CD4-positive, alpha-beta T cell treated with Interleukin-12 subunit alpha and Interleukin-12 subunit beta, for 1 hour (primary cell): Measurements from ENCODE around the gene LENEP.

Experiments used
- DNase-seq: peaks from one replicate; pipeline ENCODE4 v3.0.0-alpha.2; 2020

LENEP gene

GRCh38 chr1:154960446-154961136, 32.8 kb upstream of the LENEP start:
- DNase-seq: no peak

DNA sequence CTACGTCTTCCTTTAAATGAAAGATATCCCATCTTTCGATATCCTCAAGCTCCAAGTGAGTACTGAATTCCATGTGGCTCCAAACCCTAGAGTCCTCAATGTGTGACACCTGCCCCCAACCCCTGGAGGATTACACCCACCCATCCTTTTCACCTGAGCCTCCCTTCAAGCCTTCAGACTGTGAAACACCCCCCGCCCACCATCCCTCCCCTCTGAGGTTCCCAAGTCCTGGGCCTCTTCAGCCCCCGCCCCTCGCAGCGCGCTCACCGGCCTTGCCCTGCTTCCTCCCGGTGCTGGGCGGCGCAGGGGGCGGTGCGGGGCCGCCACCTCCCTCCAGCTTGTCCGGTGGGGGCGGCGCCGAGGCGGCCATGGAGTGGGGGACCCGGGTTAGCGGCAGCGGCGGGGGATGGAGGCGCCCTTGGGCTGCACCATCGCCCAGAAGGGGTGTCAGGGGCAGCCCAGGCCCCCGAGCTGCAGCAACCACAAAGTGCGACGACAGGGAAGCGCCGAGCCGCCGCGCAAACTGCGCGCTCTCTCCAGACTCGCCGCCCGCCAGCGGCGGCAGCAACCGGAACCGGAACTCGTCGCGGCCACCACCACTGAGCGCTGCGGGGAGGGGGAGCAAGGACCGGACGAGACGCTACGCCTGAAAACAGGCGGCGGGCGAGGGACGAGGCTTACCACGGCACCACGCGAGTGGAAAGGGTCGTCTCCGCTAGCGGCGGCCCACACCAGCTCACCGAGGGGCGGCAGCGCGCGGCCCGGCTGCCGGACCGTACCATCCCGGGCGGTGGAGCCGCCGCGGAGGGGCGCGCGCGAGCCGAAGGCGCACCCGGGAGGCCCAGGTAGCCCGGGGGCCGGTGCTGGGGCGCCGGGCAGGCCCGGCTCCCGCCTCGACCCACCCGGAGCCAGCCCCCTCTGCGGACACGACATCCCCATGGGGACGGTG, 31.9 kb upstream of the LENEP start, which contains the start of gene PYGO2:
PYGO2 (minus strand) TSS at position 576 of the 949 bp plus-strand sequence; CDS start at position 370, 206 bp downstream.
- peak; percentile 87 for DNase-seq

DNA sequence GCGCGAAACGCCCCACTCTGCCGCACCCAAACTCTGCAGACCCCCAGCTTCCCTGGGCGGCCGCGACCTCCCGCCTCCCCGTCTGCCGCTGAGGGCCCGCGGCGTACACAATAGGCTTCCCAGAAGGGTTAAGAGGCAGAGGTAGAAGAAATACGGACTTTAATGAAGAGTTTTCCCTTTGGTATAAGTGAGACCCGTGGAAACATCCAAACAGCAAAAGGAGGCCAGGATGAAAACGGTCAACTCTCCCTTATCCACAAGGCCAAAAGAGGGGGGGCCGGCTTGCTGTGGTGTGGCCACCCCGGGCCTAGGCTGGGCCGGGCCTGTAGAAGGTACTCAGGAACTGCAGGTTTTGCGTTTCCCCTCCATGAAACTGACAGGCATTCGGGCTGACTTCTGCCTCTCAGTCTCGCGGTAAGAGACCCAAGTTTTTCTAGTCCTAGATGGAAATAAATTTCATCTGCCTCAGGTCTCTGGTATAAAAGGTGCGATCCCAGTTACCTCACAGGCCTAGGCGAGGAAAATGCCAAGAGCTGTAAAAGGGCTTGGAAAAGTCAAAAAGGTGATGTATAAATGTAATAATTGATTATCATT, 31.1 kb upstream of the LENEP start:
- peak; percentile 45 for DNase-seq

GRCh38 chr1:154962795-154963330, 30.5 kb upstream of the LENEP start:
- DNase-seq: no peak

- DNase-seq: no peak
Measured at GRCh38 chr1:154963643-154964042, 29.7 kb upstream of the LENEP start.

GRCh38 chr1:154964359-154964758, 29.0 kb upstream of the LENEP start:
- no peak for DNase-seq

DNA sequence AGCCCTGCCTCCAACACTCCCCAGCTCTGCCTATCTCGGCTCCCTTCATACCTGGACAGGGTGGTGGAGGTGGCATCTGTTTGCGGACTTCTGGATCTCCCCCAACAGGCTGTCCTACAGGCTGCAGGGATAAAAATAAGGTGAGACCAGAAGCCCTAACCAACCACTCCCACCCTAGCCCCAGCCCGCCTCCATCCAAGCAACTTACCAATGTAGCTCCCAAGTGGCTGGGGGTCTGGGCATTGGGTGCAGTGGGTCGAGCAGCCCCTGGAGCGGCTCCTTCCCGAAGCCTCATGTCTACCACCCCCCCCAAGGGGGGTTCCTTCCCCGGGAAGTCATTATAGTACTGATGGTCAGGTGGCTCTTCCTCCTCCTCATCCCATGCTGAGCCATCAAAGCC, 27.3 kb upstream of the LENEP start:
- no peak for DNase-seq

- no peak for DNase-seq
Measured at GRCh38 chr1:154967331-154967950, 25.9 kb upstream of the LENEP start.

DNA sequence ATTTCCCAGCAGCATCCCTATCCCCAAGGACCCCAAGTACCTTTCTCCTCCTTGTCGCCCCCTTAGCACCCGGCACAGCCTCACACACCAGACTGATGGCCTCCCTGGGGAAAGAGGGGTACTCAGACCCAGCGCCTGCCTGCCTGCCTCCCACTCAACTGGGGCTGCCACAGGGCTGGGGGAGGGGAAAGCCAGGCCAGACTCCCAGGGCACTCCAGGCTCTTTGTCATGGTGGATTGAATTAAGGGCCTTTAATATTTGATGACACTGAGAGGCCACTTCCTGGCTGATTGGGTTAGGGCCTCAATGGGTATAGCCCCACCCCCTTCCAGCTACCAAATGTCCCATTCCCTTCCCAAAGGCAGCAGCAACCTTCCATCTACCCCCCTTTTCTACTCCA, 24.7 kb upstream of the LENEP start:
- no peak for DNase-seq

GRCh38 chr1:154969246-154969645, 24.1 kb upstream of the LENEP start:
- DNase-seq: no peak

GRCh38 chr1:154969860-154970452, 23.4 kb upstream of the LENEP start:
- DNase-seq: no peak

DNA sequence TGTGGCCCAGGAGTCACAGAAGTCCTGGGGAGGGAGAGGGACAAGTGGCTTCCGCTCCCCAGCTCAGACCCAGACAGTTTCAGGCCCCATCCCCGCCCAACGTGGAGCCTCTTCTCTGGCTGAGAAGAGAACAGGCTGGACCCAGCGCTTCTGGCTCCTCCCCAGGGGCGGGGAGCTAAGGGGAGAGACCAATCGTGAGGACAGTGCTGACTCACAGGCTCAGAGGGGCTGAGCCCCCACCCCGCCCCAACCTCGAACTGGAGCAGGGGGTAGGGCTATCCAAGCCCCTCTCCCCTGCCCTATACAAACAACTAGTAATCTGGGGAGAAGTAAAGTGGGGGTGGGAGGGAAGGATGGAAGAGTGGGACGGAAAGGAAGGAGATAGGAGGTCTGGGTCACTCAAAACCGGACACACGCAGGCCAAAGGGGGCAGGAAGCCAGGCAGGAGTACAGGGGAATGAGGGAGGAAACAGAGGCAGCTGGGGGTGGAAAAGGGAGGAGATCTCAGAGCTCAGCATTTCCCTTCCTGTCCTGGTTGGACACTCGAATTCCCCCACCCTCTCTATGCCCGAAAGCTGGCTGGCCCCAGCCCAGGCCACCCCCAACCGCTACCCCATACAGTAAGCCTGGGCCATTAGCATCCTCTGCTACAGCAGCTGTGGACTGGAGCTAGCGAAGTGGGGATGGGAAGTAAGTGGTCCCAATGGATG, 22.6 kb upstream of the LENEP start, which contains the start of gene SHC1:
SHC1 (minus strand) TSS at position 117 of the 710 bp plus-strand sequence. CDS start 221 bp downstream, outside the sequence.
- no peak for DNase-seq

GRCh38 chr1:154971341-154971998, 21.9 kb upstream of the LENEP start:
- DNase-seq: no peak

- no peak for DNase-seq
Measured at GRCh38 chr1:154972213-154972516, 21.2 kb upstream of the LENEP start.

DNA sequence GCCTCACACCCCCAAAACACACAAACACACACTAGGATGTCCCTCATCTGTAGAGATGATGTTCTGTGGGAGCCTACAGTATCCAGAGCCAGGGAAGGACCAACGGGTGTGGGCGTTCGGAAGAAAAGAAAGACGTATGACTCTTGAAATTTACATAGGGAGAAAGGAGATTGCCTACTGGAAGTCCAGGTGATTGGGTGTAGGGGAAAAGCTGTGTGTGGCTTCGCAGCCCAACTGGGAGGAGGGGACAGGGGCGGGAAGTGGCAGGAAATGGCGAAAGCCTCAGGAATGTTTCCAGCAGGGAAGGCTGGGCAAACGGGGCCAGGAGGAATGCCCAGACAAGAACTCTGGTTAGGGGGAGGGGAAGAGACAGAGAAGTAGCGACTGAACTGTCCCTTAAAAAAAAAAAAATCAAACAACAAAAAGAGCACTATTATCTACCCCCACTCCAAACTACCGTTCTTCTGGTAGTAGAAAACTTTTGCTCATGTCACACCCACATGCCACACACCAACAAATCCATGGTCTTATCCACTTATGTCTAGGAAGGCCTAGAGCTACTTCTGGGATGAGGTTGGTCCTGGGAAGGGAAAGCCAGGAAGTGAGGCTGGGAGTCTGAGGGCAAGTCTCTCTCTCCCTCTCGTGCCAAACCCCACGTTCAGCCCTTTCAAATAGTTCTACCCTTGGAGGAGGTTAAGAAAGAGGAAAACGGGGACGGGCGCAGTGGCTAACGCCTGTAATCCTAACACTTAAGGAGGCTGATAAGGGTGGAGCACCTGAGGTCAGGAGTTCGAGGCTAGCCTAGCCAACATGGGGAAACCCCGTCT, 20.7 kb upstream of the LENEP start:
- DNase-seq: peak; percentile 29

DNA sequence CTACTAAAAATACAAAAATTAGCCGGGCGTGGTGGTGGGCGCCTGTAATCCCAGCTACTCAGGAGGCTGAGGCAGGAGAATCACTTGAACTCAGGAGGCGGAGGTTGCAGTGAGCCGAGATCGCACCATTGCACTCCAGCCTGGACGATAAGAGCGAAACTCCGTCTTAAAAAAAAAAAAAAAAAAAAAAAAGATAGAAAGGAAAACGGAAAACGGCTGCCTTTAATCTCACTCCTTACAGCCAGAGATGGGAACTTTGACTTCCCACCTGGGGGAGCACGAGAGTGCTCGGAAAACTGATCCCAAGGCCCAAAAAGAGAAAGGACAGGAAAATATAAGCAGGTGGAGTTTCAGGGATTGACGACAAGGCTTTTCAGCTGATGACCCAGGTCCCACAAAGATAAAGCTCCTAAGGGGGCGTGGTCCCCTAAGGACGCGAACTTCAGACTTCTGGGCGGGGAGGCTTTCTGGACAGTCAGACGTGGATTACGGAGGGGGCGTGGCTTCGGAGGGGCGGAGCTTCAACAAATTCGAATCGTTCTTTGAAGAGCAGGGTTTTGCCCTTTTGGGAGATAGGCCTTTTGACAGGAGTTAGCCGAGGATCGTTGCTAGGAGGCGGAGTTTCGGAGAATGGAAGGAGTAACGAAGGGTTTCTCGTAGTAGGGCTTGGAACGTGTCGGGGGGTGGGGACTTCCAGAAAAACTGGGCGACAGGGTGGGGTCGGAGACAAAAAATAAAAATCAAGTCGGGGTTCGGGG, 19.9 kb upstream of the LENEP start:
- peak; percentile 94 for DNase-seq

GRCh38 chr1:154974102-154974807, 19.1 kb upstream of the LENEP start, which contains the start of gene CKS1B:
Gene CKS1B, plus strand, starts transcription at chr1:154974681. Its CDS starts 65 bp downstream, at chr1:154974746.
- DNase-seq: peak; percentile 99

GRCh38 chr1:154974808-154975408, 18.5 kb upstream of the LENEP start:
- peak; percentile 96 for DNase-seq
